Colonic mucosa (tissue), 4 donors: Measurements from ENCODE around the gene RBFOX2. TPM values are rescaled to one million over a fixed set of nuclear protein-coding genes. Genes with fewer than 3 reads are reported as not detected.
"Not testable (repeated sequence)": the region's sequence is repeated elsewhere in the genome, so short reads cannot be mapped to it uniquely, and the experiment has no call there.

ENCODE experiments used
- DNase-seq: peaks from one replicate; pipeline ENCODE4 v3.0.0-alpha.2; 2020
- H3K27ac ChIP-seq: fragments of 200-600 bp; one replicate; pipeline ENCODE4 v1.8.0; 2021
- H3K27me3 ChIP-seq: fragments of 200-600 bp; one replicate; pipeline ENCODE4 v1.8.0; 2021
- H3K36me3 ChIP-seq: fragments of 200-600 bp; one replicate; pipeline ENCODE4 v1.8.0; 2021
- H3K4me1 ChIP-seq: fragments of 200-600 bp; one replicate; pipeline ENCODE4 v1.8.0; 2021; ENCODE audit warnings: mild to moderate bottlenecking
- H3K4me3 ChIP-seq: fragments of 200-600 bp; one replicate; pipeline ENCODE4 v1.8.0; 2021
- H3K9ac ChIP-seq, 2 donors: one replicate each; pipeline ENCODE4 v1.7.0; 2013; ENCODE audit warnings: control low read depth in 2 of 2, low read depth in 2 of 2, low read length in 2 of 2
- H3K9me3 ChIP-seq: fragments of 200-600 bp; one replicate; pipeline ENCODE4 v1.8.0; 2021
- CTCF ChIP-seq: fragments of 200-600 bp; IDR thresholded peaks from one replicate; pipeline ENCODE4 v1.8.0; 2022; ENCODE audit warnings: antibody characterized with exemption, mild to moderate bottlenecking
- intact Hi-C: fragments of 100-400 bp; cut with DNase I; formaldehyde crosslinking; loops from one replicate; pipeline ENCODE4 v1.14.1; 2022
- total RNA-seq, 2 donors: library from RNA; stranded (reverse); fragmentation: NEBNext Ultra II Directional in 1 of 2; extraction: Animal tissue kit (Norgen Biotek cat#: 25700) in 1 of 2; gene quantifications; one replicate each; pipeline ENCODE4 v1.2.1, GENCODE V29; 2021
- donor health status: healthy.
- donor health status: DM: no; HTN: no; CAD: no.
- donor health status: DM: no; HTN: no; CAD: no.

RBFOX2 gene
- total RNA-seq, 2 donors from 2014 or later, result 44.4 to 60.2 TPM

GRCh38 chr22:35997438-35997837 lies 31.2 kb downstream of the RBFOX2 start:
- H3K27ac ChIP-seq, result no peak overlapping the region
- H3K4me1 ChIP-seq, result no peaks in the 10 kb centered on the region

GRCh38 chr22:35996596-35996995 lies 32.0 kb downstream of the RBFOX2 start:
- no peaks in the 10 kb centered on the region for H3K9me3 ChIP-seq
- intact Hi-C loops, result no loop called here
- no peak for DNase-seq
- H3K9ac ChIP-seq, result no peak overlapping the region
- no peaks in the 10 kb centered on the region for H3K27me3 ChIP-seq
- no peaks in the 10 kb centered on the region for H3K36me3 ChIP-seq
- TF ChIP-seq CTCF, result no peak
- H3K4me1 ChIP-seq, result no peaks in the 10 kb centered on the region
- no peak overlapping the region for H3K4me3 ChIP-seq
- peak overlapping the region; percentile 19 for H3K27ac ChIP-seq

More at GRCh38 chr22:35997438-35997837, 31.2 kb downstream of the RBFOX2 start:
- intact Hi-C loops, result no loop called here
- Histone ChIP-seq H3K4me3 (no peak overlapping the region), H3K9me3 (no peaks in the 10 kb centered on the region), H3K9ac (no peak overlapping the region), H3K27me3 (no peaks in the 10 kb centered on the region), H3K36me3 (no peaks in the 10 kb centered on the region)
- no peak for DNase-seq
- no peak for TF ChIP-seq CTCF

GRCh38 chr22:35995772-35996171 lies 32.9 kb downstream of the RBFOX2 start:
- Histone ChIP-seq H3K4me1 (no peaks in the 10 kb centered on the region), H3K9me3 (no peaks in the 10 kb centered on the region), H3K4me3 (no peak overlapping the region), H3K9ac (no peak overlapping the region), H3K27me3 (no peaks in the 10 kb centered on the region), H3K27ac (peak overlapping the region; percentile 19), H3K36me3 (no peaks in the 10 kb centered on the region)
- peak; percentile 64 for DNase-seq
- intact Hi-C loops, result no loop called here
- no peak for TF ChIP-seq CTCF

GRCh38 chr22:35995348-35995747 lies 33.3 kb downstream of the RBFOX2 start:
- TF ChIP-seq CTCF, result no peak
- intact Hi-C loops, result no loop called here
- peak overlapping the region; percentile 19 for H3K27ac ChIP-seq
- no peak for DNase-seq
- no peak overlapping the region for H3K4me3 ChIP-seq
- no peaks in the 10 kb centered on the region for H3K9me3 ChIP-seq
- H3K27me3 ChIP-seq, result no peaks in the 10 kb centered on the region
- H3K9ac ChIP-seq, result no peak overlapping the region
- H3K4me1 ChIP-seq, result no peaks in the 10 kb centered on the region
- no peaks in the 10 kb centered on the region for H3K36me3 ChIP-seq

- not testable (repeated sequence) for H3K9ac ChIP-seq, H3K36me3 ChIP-seq, H3K4me1 ChIP-seq
Measured at GRCh38 chr22:35993727-35994126, 34.9 kb downstream of the RBFOX2 start.

GRCh38 chr22:35993048-35993714 lies 35.4 kb downstream of the RBFOX2 start:
- intact Hi-C loops, result no loop called here
- no peak for TF ChIP-seq CTCF
- Histone ChIP-seq H3K36me3 (no peaks in the 10 kb centered on the region), H3K4me1 (no peaks in the 10 kb centered on the region), H3K27me3 (no peaks in the 10 kb centered on the region), H3K4me3 (no peak overlapping the region), H3K9me3 (no peaks in the 10 kb centered on the region), H3K9ac (no peak overlapping the region), H3K27ac (no peak overlapping the region)
- no peak for DNase-seq

More at GRCh38 chr22:35993727-35994126, 34.9 kb downstream of the RBFOX2 start:
- intact Hi-C loops, H3K27me3 ChIP-seq, DNase-seq, H3K9me3 ChIP-seq, H3K4me3 ChIP-seq, H3K27ac ChIP-seq: not testable (repeated sequence)
